GM21526 (cell line): ENCODE measurements around the gene PCDHGA11.
A peak's percentile ranks its signal among the peaks of the same experiment; 100 is the strongest.
"Not testable (repeated sequence)": the region's sequence is repeated elsewhere in the genome, so short reads cannot be mapped to it uniquely, and the experiment has no call there.

Experiments
- ATAC-seq: cut with Tn5 transposase; IDR thresholded peaks from one replicate; pipeline ENCODE4 v1.9.1; 2021; ENCODE audit warnings: moderate library complexity; ENCODE audit not compliant: unreplicated experiment, low FRiP score

Gene PCDHGA11

GRCh38 chr5:141420855-141421488, at the start of gene PCDHGA11:
PCDHGA11 (plus strand) TSS chr5:141421051; CDS start chr5:141421228, 177 bp downstream.
- peak; percentile 69 for ATAC-seq

GRCh38 chr5:141371572-141372475, 49.0 kb upstream of the PCDHGA11 start:
- ATAC-seq, result no peak

- no peak for ATAC-seq
Measured at GRCh38 chr5:141373673-141374317, 47.1 kb upstream of the PCDHGA11 start, which contains the start of gene PCDHGA6. PCDHGA6 (plus strand) TSS chr5:141373891; CDS start chr5:141374084, 193 bp downstream.

GRCh38 chr5:141374627-141375026, 46.2 kb upstream of the PCDHGA11 start:
- ATAC-seq, result no peak

GRCh38 chr5:141375444-141376155, 45.3 kb upstream of the PCDHGA11 start:
- not testable (repeated sequence) for ATAC-seq

GRCh38 chr5:141382469-141383294, 38.2 kb upstream of the PCDHGA11 start, which contains the start of gene PCDHGA7:
PCDHGA7 (plus strand) TSS chr5:141382742; CDS start chr5:141382900, 158 bp downstream.
- ATAC-seq, result no peak

- ATAC-seq, result no peak
Measured at GRCh38 chr5:141383345-141383744, 37.5 kb upstream of the PCDHGA11 start.

- ATAC-seq, result no peak
Measured at GRCh38 chr5:141384471-141385267, 36.2 kb upstream of the PCDHGA11 start.

- ATAC-seq, result peak; percentile 97
Measured at GRCh38 chr5:141387557-141388311, 33.1 kb upstream of the PCDHGA11 start, which contains the start of gene PCDHGB4. PCDHGB4 (plus strand) TSS chr5:141387698; CDS start chr5:141387885, 187 bp downstream.

- ATAC-seq, result no peak
Measured at GRCh38 chr5:141388661-141389060, 32.2 kb upstream of the PCDHGA11 start.

- ATAC-seq, result no peak
Measured at GRCh38 chr5:141389153-141390042, 31.5 kb upstream of the PCDHGA11 start.

GRCh38 chr5:141392429-141393198, 28.2 kb upstream of the PCDHGA11 start, which contains the start of gene PCDHGA8:
PCDHGA8 (plus strand) TSS chr5:141392633; CDS start chr5:141392814, 181 bp downstream.
- ATAC-seq, result no peak

- ATAC-seq, result no peak
Measured at GRCh38 chr5:141393267-141393666, 27.6 kb upstream of the PCDHGA11 start.

- not testable (repeated sequence) for ATAC-seq
Measured at GRCh38 chr5:141394401-141395187, 26.3 kb upstream of the PCDHGA11 start.
